Osteoblast (primary cell): ENCODE results near the gene BAZ2B. TPM values are rescaled to one million over a fixed set of nuclear protein-coding genes. Genes with fewer than 3 reads are reported as not detected.
A peak's percentile ranks its signal among the peaks of the same experiment; 100 is the strongest.

Source experiments
- DNase-seq: peaks from one replicate; pipeline ENCODE4 v3.0.0; 2011; ENCODE audit warnings: low spot score, mixed read lengths; ENCODE audit not compliant: insufficient read length; ENCODE audit errors: missing footprints
- H2AFZ ChIP-seq: 2 replicates; pipeline ENCODE4 v1.6.0; 2011; ENCODE audit warnings: mild to moderate bottlenecking, low read length
- H3K27ac ChIP-seq: 2 replicates; pipeline ENCODE4 v1.5.1; 2011; ENCODE audit warnings: mild to moderate bottlenecking, low read depth, low read length, moderate library complexity
- H3K27me3 ChIP-seq: 2 replicates; pipeline ENCODE4 v1.6.0; 2012; ENCODE audit warnings: mild to moderate bottlenecking, control low read depth, inconsistent platforms, low read length, moderate library complexity; ENCODE audit not compliant: insufficient read depth
- H3K36me3 ChIP-seq: 2 replicates; pipeline ENCODE4 v1.5.1; 2011; ENCODE audit warnings: mild to moderate bottlenecking, low read length, control low read depth, moderate library complexity; ENCODE audit not compliant: insufficient read depth
- H3K4me1 ChIP-seq: 2 replicates; pipeline ENCODE4 v1.5.1; 2011; ENCODE audit warnings: mild to moderate bottlenecking, low read length, control low read depth, moderate library complexity; ENCODE audit not compliant: insufficient read depth
- H3K4me2 ChIP-seq: 2 replicates; pipeline ENCODE4 v1.6.0; 2011; ENCODE audit warnings: mild to moderate bottlenecking, low read length; ENCODE audit not compliant: insufficient read depth
- H3K4me3 ChIP-seq: fragments of 200-600 bp; sonication (generic); 3 replicates; pipeline ENCODE4 v1.5.1; 2012; ENCODE audit warnings: mild to moderate bottlenecking, low read length, inconsistent platforms; ENCODE audit not compliant: insufficient read depth
- H3K79me2 ChIP-seq: 2 replicates; pipeline ENCODE4 v1.6.0; 2012; ENCODE audit warnings: mild to moderate bottlenecking, low read length, control low read depth, inconsistent platforms; ENCODE audit not compliant: insufficient read depth
- H3K9me3 ChIP-seq: 2 replicates; pipeline ENCODE4 v1.5.1; 2011; ENCODE audit warnings: low read depth, low read length, control low read depth
- H4K20me1 ChIP-seq: 2 replicates; pipeline ENCODE4 v1.6.0; 2012; ENCODE audit warnings: mild to moderate bottlenecking, low read length, control low read depth; ENCODE audit not compliant: insufficient read depth
- total RNA-seq: library from RNA; depleted of rRNA; stranded (reverse); fragments of >200 nt; gene quantifications from 2 replicates; pipeline ENCODE4 v1.2.3, GENCODE V29; 2012
- TF ChIP-seq, protein P1 (sequence below): IDR thresholded peaks from 2 replicates; pipeline ENCODE4 v1.5.1; 2011; ENCODE audit warnings: mild to moderate bottlenecking, low read depth, low read length, moderate library complexity; ENCODE audit errors: extremely low read depth

BAZ2B gene
- total RNA-seq, 1 donor: 59.4 TPM

GRCh38 chr2:159617100-159617499 is 752 bp upstream of the BAZ2B start:
- no peak for DNase-seq
- no peak overlapping the region for H2AFZ ChIP-seq
- no peaks in the 10 kb centered on the region for H3K9me3 ChIP-seq
- no peaks in the 10 kb centered on the region for H4K20me1 ChIP-seq
- H3K4me2 ChIP-seq: peak overlapping the region; percentile 85
- no peaks in the 10 kb centered on the region for H3K36me3 ChIP-seq
- H3K4me3 ChIP-seq: peak overlapping the region; percentile 87
- peaks cover 16% of the 10 kb centered on the region for H3K4me1 ChIP-seq
- TF ChIP-seq, protein P1, sequence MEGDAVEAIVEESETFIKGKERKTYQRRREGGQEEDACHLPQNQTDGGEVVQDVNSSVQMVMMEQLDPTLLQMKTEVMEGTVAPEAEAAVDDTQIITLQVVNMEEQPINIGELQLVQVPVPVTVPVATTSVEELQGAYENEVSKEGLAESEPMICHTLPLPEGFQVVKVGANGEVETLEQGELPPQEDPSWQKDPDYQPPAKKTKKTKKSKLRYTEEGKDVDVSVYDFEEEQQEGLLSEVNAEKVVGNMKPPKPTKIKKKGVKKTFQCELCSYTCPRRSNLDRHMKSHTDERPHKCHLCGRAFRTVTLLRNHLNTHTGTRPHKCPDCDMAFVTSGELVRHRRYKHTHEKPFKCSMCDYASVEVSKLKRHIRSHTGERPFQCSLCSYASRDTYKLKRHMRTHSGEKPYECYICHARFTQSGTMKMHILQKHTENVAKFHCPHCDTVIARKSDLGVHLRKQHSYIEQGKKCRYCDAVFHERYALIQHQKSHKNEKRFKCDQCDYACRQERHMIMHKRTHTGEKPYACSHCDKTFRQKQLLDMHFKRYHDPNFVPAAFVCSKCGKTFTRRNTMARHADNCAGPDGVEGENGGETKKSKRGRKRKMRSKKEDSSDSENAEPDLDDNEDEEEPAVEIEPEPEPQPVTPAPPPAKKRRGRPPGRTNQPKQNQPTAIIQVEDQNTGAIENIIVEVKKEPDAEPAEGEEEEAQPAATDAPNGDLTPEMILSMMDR: no peak
- H3K79me2 ChIP-seq: peaks cover 27% of the 10 kb centered on the region
- H3K27me3 ChIP-seq: no peaks in the 10 kb centered on the region
- peak overlapping the region; percentile 99 for H3K27ac ChIP-seq

GRCh38 chr2:159615367-159616285 is 722 bp downstream of the BAZ2B start:
- H4K20me1 ChIP-seq: no peaks in the 10 kb centered on the region

DNA sequence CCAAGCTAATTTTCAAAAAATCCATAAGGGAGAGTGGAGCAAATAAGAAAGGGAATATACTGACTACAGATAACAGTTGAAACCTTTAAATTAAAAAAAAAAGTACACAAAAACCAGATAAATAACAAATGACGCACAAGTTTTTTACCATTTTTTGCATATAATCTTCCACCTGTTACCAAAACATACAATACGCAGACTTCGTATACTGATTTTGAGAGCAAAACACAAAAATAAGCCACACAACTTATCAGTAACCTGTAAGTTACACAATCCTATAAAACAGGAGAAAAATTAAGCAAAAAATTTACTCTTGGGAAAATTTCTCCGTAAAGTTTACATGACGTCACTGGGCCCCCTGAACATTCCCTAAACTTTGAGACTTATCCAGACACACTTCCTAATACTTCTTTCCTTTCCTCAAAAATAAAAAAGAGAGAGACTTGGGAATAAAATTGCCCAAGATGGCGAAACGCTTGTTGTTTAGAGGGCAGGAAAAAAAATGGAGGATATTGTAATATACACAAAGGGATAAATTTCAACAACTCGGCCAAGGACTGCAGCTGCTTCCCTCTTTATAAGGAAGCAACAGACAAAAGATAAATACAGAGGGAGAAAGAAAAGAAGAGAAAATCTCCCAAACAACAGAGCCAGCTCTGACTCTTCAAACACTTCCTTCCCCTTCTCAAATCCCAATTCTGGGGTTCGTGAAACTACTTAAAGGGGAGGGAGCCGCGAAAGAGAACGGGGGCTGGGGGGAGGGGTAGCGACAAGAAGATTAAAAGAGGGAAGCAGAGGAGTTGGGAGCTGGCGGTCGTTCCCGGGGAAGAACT is 1.6 kb downstream of the BAZ2B start:
- TF ChIP-seq, protein P1: no peak

More at GRCh38 chr2:159615367-159616285, 722 bp downstream of the BAZ2B start:
- Histone ChIP-seq H3K4me1 (peaks cover 16% of the 10 kb centered on the region), H3K27me3 (no peaks in the 10 kb centered on the region), H3K27ac (peak overlapping the region; percentile 99), H3K79me2 (peaks cover 34% of the 10 kb centered on the region), H3K36me3 (no peaks in the 10 kb centered on the region), H3K4me3 (peak overlapping the region; percentile 87), H2AFZ (peak overlapping the region; percentile 85), H3K9me3 (no peaks in the 10 kb centered on the region), H3K4me2 (peak overlapping the region; percentile 85)
- DNase-seq: peak; percentile 87
- TF ChIP-seq, protein P1: no peak

More for the DNA sequence above, 1.6 kb downstream of the BAZ2B start:
- Histone ChIP-seq H3K27me3 (no peaks in the 10 kb centered on the region), H3K79me2 (peaks cover 40% of the 10 kb centered on the region), H3K27ac (peak overlapping the region; percentile 99), H4K20me1 (no peaks in the 10 kb centered on the region), H3K4me2 (peak overlapping the region; percentile 85), H3K9me3 (no peaks in the 10 kb centered on the region), H3K36me3 (no peaks in the 10 kb centered on the region), H3K4me1 (peaks cover 16% of the 10 kb centered on the region), H2AFZ (peak overlapping the region; percentile 85), H3K4me3 (peak overlapping the region; percentile 87)
- DNase-seq: peak; percentile 67
